Measurements from ENCODE around the gene CDH2.

DNA sequence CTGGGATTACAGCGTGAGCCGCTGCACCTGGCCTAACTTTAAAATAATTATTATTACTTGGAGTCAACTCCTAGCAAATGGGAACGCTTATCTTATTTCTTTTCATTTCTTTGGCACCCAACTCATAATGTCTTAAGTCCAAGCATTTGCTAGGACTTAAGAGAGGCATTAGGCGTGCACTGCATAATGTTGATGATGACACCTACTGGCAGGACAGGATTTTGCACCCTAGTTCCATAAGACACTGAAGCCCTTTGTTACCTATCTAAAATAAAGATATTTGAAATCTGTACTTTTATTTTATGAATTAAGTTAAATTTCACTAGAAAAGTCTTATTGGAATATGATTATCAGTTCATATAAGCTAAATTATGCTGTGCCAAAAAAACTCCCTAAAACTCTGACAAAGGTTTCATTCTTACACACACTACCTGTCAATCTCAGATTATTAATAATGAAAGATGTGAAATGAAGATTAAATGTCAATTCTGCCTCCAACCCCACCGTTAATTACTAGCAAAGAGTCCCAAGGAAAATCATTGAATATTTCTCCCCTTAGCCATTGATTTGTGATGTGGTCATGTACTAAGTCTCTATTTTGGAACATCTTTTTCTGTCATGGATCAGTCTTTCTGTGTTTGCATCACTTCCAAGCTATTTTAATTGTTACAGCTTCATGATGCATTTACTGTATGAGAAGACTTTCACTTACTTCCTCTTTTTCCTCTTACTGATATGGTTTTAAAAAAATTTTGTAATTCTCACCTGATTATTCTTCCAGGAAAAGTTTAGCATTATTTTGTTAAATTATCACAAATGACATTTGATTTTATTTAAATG, 12.7 kb upstream of the CDH2 start:
- TF ChIP-seq, protein P1, sequence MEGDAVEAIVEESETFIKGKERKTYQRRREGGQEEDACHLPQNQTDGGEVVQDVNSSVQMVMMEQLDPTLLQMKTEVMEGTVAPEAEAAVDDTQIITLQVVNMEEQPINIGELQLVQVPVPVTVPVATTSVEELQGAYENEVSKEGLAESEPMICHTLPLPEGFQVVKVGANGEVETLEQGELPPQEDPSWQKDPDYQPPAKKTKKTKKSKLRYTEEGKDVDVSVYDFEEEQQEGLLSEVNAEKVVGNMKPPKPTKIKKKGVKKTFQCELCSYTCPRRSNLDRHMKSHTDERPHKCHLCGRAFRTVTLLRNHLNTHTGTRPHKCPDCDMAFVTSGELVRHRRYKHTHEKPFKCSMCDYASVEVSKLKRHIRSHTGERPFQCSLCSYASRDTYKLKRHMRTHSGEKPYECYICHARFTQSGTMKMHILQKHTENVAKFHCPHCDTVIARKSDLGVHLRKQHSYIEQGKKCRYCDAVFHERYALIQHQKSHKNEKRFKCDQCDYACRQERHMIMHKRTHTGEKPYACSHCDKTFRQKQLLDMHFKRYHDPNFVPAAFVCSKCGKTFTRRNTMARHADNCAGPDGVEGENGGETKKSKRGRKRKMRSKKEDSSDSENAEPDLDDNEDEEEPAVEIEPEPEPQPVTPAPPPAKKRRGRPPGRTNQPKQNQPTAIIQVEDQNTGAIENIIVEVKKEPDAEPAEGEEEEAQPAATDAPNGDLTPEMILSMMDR (conservative IDR thresholded peaks at IDR 0.05; ENCODE audit: low read depth, low read length), result peak; percentile 68
- no peak for TF ChIP-seq EZH2 (IDR thresholded peaks at IDR 0.05; ENCODE audit: borderline replicate concordance, low read depth, low read length, poor library complexity, severe bottlenecking)

Data from A673 (cell line).